Measurements from ENCODE around the gene SEPTIN7. TPM values are rescaled to one million over a fixed set of nuclear protein-coding genes. Genes with fewer than 3 reads are reported as not detected.

SEPTIN7 gene
- total RNA-seq, 1 donor, result 178 TPM

Other genes starting within 250 kb of the SEPTIN7 start
- 26.8 and 32.9 TPM in 2 replicates for gene HERPUD2, start 105.9 kb upstream of the SEPTIN7 start, total RNA-seq

Measured in osteoblast (primary cell).